Spleen (tissue), 11 donors: ENCODE data around the gene RTN4R. TPM values are rescaled to one million over a fixed set of nuclear protein-coding genes. Genes with fewer than 3 reads are reported as not detected.
A peak's percentile ranks its signal among the peaks of the same experiment; 100 is the strongest.

Experiments
- DNase-seq: peaks from one replicate; pipeline ENCODE4 v3.0.0-alpha.2; 2020
- H3K27ac ChIP-seq, 8 donors: fragments of 200-600 bp; sonication (generic) in 7 of 8; 1 replicate in 4 of 8; 2 replicates in 4 of 8; pipeline versions ENCODE4 v1.5.0 to v1.8.0; 2016 to 2021; ENCODE audit warnings: inconsistent platforms in 4 of 8, mild to moderate bottlenecking in 4 of 8, moderate library complexity in 1 of 8
- H3K27me3 ChIP-seq, 7 donors: fragments of 200-600 bp; sonication (generic) in 6 of 7; replicated peaks in 1 of 7; 1 replicate in 4 of 7; 2 replicates in 3 of 7; pipeline versions ENCODE4 v1.5.0 to v1.8.0; 2016 to 2021; ENCODE audit warnings: inconsistent platforms in 3 of 7, mild to moderate bottlenecking in 1 of 7
- H3K36me3 ChIP-seq, 6 donors: fragments of 200-600 bp; sonication (generic) in 5 of 6; 1 replicate in 4 of 6; 2 replicates in 2 of 6; pipeline versions ENCODE4 v1.5.0 to v1.8.0; 2016 to 2021; ENCODE audit warnings: inconsistent platforms in 2 of 6
- H3K4me1 ChIP-seq, 6 donors: fragments of 200-600 bp; sonication (generic) in 5 of 6; 1 replicate in 3 of 6; 2 replicates in 3 of 6; pipeline versions ENCODE4 v1.5.0 to v1.8.0; 2016 to 2021; ENCODE audit warnings: inconsistent platforms in 3 of 6
- H3K4me3 ChIP-seq, 8 donors: fragments of 200-600 bp; sonication (generic) in 7 of 8; 1 replicate in 4 of 8; 2 replicates in 4 of 8; pipeline versions ENCODE4 v1.5.0 to v1.8.0; 2016 to 2021; ENCODE audit warnings: inconsistent platforms in 4 of 8, mild to moderate bottlenecking in 4 of 8, moderate library complexity in 2 of 8
- H3K9me3 ChIP-seq, 8 donors: fragments of 200-600 bp; sonication (generic) in 7 of 8; 1 replicate in 4 of 8; 2 replicates in 4 of 8; pipeline versions ENCODE4 v1.5.0 to v1.8.0; 2016 to 2021; ENCODE audit warnings: inconsistent platforms in 4 of 8
- CTCF ChIP-seq, 11 experiments: fragments of 200-600 bp in 7 of 11; fragments of 450-650 bp in 4 of 11; sonication (generic) in 4 of 11; IDR thresholded peaks in 8 of 11; conservative IDR thresholded peaks in 3 of 11; 1 replicate in 7 of 11; 2 replicates in 4 of 11; pipeline versions ENCODE4 v1.4.0 to v1.8.0; 2016 to 2021; ENCODE audit warnings: antibody characterized with exemption in 11 of 11, inconsistent platforms in 4 of 11, mild to moderate bottlenecking in 1 of 11
- POLR2A ChIP-seq, 3 donors: fragments of 450-650 bp; IDR thresholded peaks; one replicate each; pipeline ENCODE4 v1.5.1; 2017; ENCODE audit warnings: antibody characterized with exemption in 3 of 3, mild to moderate bottlenecking in 1 of 3
- POLR2AphosphoS5 ChIP-seq, 3 donors: sonication (generic); formaldehyde crosslinking; IDR thresholded peaks; one replicate each; pipeline ENCODE4 v1.5.1; 2017; ENCODE audit warnings: antibody characterized with exemption in 3 of 3
- WGBS, 5 donors: extraction: QIAGEN DNeasy Blood & Tissue Kit in 3 of 5; methylation state at CpG; one replicate each; pipeline versions ENCODE4 v1.1.5 to v1.1.7; 2013 to 2018; 5-methylcytosine and 5-hydroxymethylcytosine counted together
- intact Hi-C: fragments of 100-400 bp; cut with DNase I; formaldehyde crosslinking; loops from one replicate; pipeline ENCODE4 v1.15.0; 2023; ENCODE audit warnings: low total_unique reads
- polyA plus RNA-seq, 3 donors: library from polyadenylated mRNA; stranded (reverse); fragments of 200-250 nt; gene quantifications; one replicate each; pipeline ENCODE4 v1.2.1, GENCODE V29; 2013
- total RNA-seq, 7 donors: library from RNA; depleted of rRNA in 3 of 7; stranded (reverse); fragments of >200 nt in 3 of 7; fragmentation: NEBNext Ultra II Directional in 4 of 7; extraction: Animal tissue kit (Norgen Biotek cat#: 25700) in 4 of 7; gene quantifications; one replicate each; pipeline versions ENCODE4 v1.1.0 to v1.2.1, GENCODE V29; 2016 to 2021
- donor health status: healthy with polysubstance abuse.
- donor health status: DM: no; HTN: no; CAD: no; lungs with moderate emphysema.
- donor health status: DM: no; HTN: no; CAD: no.
- donor health status: Bipolar disorder and iron deficiency.
- donor health status: healthy.
- donor health status: DM: no; HTN: no; CAD: no.
- donor health status: DM: yes; HTN: yes; CAD: no.

Gene RTN4R
- total and polyA plus RNA-seq, 10 donors: 1.5 to 11.8 (median 6.1) TPM

- no peaks in the 10 kb centered on the region for H3K36me3 ChIP-seq
- peak overlapping the region in 5 of 8 donors; percentile 12 to 67 (median 53) for H3K27ac ChIP-seq
Observed at GRCh38 chr22:20262582-20263147, 5.5 kb downstream of the RTN4R start.

GRCh38 chr22:20261848-20262581 is 6.1 kb downstream of the RTN4R start:
- peaks cover 0 to 80% (median 45%) of the 10 kb centered on the region in 6 donors for H3K4me1 ChIP-seq
- TF ChIP-seq POLR2A (IDR thresholded peaks at IDR 0.05) (no peak), POLR2AphosphoS5 (IDR thresholded peaks at IDR 0.05) (no peak), CTCF (IDR thresholded peaks at IDR 0.05 in 8 of 11, conservative IDR thresholded peaks at IDR 0.05 in 3 of 11) (no peak)
- intact Hi-C loops: no loop called here
- H3K4me3 ChIP-seq: no peak overlapping the region
- H3K27ac ChIP-seq: peak overlapping the region in 5 of 8 donors; percentile 12 to 67 (median 53)
- no peak for DNase-seq
- H3K36me3 ChIP-seq: no peaks in the 10 kb centered on the region
- 81 to 87% (median 85%) methylated on average over 14 of the region's 14 CpGs for WGBS, 5 donors
- H3K27me3 ChIP-seq: peaks cover 0 to 7% (median under 1%) of the 10 kb centered on the region in 7 donors
- no peaks in the 10 kb centered on the region for H3K9me3 ChIP-seq

More at GRCh38 chr22:20262582-20263147, 5.5 kb downstream of the RTN4R start:
- 57 to 92% (median 75%) methylated on average over 5 to 7 of the region's 7 CpGs for WGBS, 5 donors
- no peak for DNase-seq
- H3K9me3 ChIP-seq: no peaks in the 10 kb centered on the region
- TF ChIP-seq POLR2AphosphoS5 (IDR thresholded peaks at IDR 0.05): peak in 1 of 3 donors; percentile 58
- no peak for TF ChIP-seq POLR2A (IDR thresholded peaks at IDR 0.05)
- peaks cover 3 to 87% (median 50%) of the 10 kb centered on the region in 6 donors for H3K4me1 ChIP-seq
- H3K27me3 ChIP-seq: peaks cover 0 to 13% (median 7%) of the 10 kb centered on the region in 7 donors
- intact Hi-C loops: no loop called here
- no peak overlapping the region for H3K4me3 ChIP-seq

- intact Hi-C loops: no loop called here
- H3K36me3 ChIP-seq: no peaks in the 10 kb centered on the region
Observed at GRCh38 chr22:20260071-20260765, 7.9 kb downstream of the RTN4R start.

GRCh38 chr22:20259327-20259688 is 8.8 kb downstream of the RTN4R start:
- no peak for DNase-seq
- Histone ChIP-seq H3K36me3 (no peaks in the 10 kb centered on the region), H3K9me3 (no peaks in the 10 kb centered on the region), H3K27me3 (no peaks in the 10 kb centered on the region), H3K4me1 (peaks cover 6 to 83% (median 46%) of the 10 kb centered on the region in 6 donors), H3K4me3 (no peak overlapping the region), H3K27ac (peak overlapping the region in 2 of 8 donors; percentile 34 to 46)
- intact Hi-C loops: no loop called here
- TF ChIP-seq POLR2A (IDR thresholded peaks at IDR 0.05): no peak
- TF ChIP-seq CTCF (IDR thresholded peaks at IDR 0.05 in 8 of 11, conservative IDR thresholded peaks at IDR 0.05 in 3 of 11): no peak
- TF ChIP-seq POLR2AphosphoS5 (IDR thresholded peaks at IDR 0.05): no peak
- 84 to 93% (median 89%) methylated on average over 2 to 8 of the region's 8 CpGs for WGBS, 5 donors

More at GRCh38 chr22:20260071-20260765, 7.9 kb downstream of the RTN4R start:
- no peak for DNase-seq
- Histone ChIP-seq H3K27me3 (no peaks in the 10 kb centered on the region), H3K4me1 (peaks cover 6 to 83% (median 46%) of the 10 kb centered on the region in 6 donors), H3K9me3 (no peaks in the 10 kb centered on the region), H3K4me3 (no peak overlapping the region), H3K27ac (peak overlapping the region in 2 of 8 donors; percentile 34 to 46)
- WGBS, 5 donors: 61 to 79% (median 75%) methylated on average over 10 to 19 of the region's 19 CpGs
- TF ChIP-seq POLR2AphosphoS5 (IDR thresholded peaks at IDR 0.05): peak in 1 of 3 donors; percentile 21
- TF ChIP-seq CTCF (IDR thresholded peaks at IDR 0.05 in 8 of 11, conservative IDR thresholded peaks at IDR 0.05 in 3 of 11): no peak
